Smooth muscle cell (in vitro differentiated cells): ENCODE results near the gene SLC2A6. TPM values are rescaled to one million over a fixed set of nuclear protein-coding genes. Genes with fewer than 3 reads are reported as not detected.

Experiments
- DNase-seq: peaks from one replicate; lab custom pipeline; 2025; ENCODE audit not compliant: unreplicated experiment; lab: John Stamatoyannopoulos, UW
- H2AFZ ChIP-seq: fragments of 200-600 bp; sonication (generic); 2 replicates; pipeline ENCODE4 v1.6.0; 2016; ENCODE audit warnings: antibody characterized with exemption, low read depth, mild to moderate bottlenecking
- H3F3A ChIP-seq: fragments of 200-600 bp; sonication (generic); 2 replicates; pipeline ENCODE4 v1.6.0; 2017; ENCODE audit warnings: antibody characterized with exemption, low read depth
- H3K27ac ChIP-seq: fragments of 200-600 bp; sonication (generic); 2 replicates; pipeline ENCODE4 v1.5.1; 2016; ENCODE audit warnings: low read depth, mild to moderate bottlenecking
- H3K27me3 ChIP-seq: fragments of 200-600 bp; sonication (generic); 2 replicates; pipeline ENCODE4 v1.6.1; 2016; ENCODE audit warnings: low read depth, mild to moderate bottlenecking
- H3K36me3 ChIP-seq: fragments of 200-600 bp; sonication (generic); 2 replicates; pipeline ENCODE4 v1.5.1; 2016; ENCODE audit warnings: low read depth
- H3K4me1 ChIP-seq: fragments of 200-600 bp; sonication (generic); 2 replicates; pipeline ENCODE4 v1.5.1; 2016; ENCODE audit warnings: low read depth
- H3K4me2 ChIP-seq: fragments of 200-600 bp; sonication (generic); 2 replicates; pipeline ENCODE4 v1.6.0; 2016; ENCODE audit warnings: mild to moderate bottlenecking
- H3K4me3 ChIP-seq: fragments of 200-600 bp; sonication (generic); 2 replicates; pipeline ENCODE4 v1.5.1; 2016; ENCODE audit warnings: mild to moderate bottlenecking
- H3K79me2 ChIP-seq: fragments of 200-600 bp; sonication (generic); 2 replicates; pipeline ENCODE4 v1.6.0; 2016; ENCODE audit warnings: low read depth, mild to moderate bottlenecking
- H3K9ac ChIP-seq: fragments of 200-600 bp; sonication (generic); 2 replicates; pipeline ENCODE4 v1.6.0; 2016; ENCODE audit warnings: low read depth
- H3K9me3 ChIP-seq: fragments of 200-600 bp; sonication (generic); replicated peaks from 2 replicates; pipeline ENCODE4 v1.5.1; 2016; ENCODE audit warnings: low read depth
- H4K20me1 ChIP-seq: fragments of 200-600 bp; sonication (generic); 2 replicates; pipeline ENCODE4 v1.6.0; 2016; ENCODE audit warnings: low read depth
- CTCF ChIP-seq: fragments of 200-600 bp; sonication (generic); IDR thresholded peaks from 2 replicates; pipeline ENCODE4 v1.5.1; 2017; ENCODE audit warnings: borderline replicate concordance, mild to moderate bottlenecking, antibody characterized with exemption; ENCODE audit not compliant: insufficient read depth, poor library complexity, severe bottlenecking
- WGBS: methylation state at CpG from one replicate; pipeline ENCODE4 v1.1.7; 2016; ENCODE audit warnings: low lambda C conversion rate; 5-methylcytosine and 5-hydroxymethylcytosine counted together
- polyA plus RNA-seq: library from polyadenylated mRNA; unstranded; fragments of >200 nt; fragmentation: Nextera tagmentation; extraction: Ambion mirVana; gene quantifications from 2 replicates; pipeline ENCODE4 v1.2.1, GENCODE V29; 2016
- total RNA-seq: library from RNA; depleted of rRNA; stranded (reverse); fragments of >200 nt; gene quantifications from 2 replicates; pipeline ENCODE4 v1.2.3, GENCODE V29; 2014

SLC2A6 gene
- total and polyA plus RNA-seq, 2 experiments from 2014 or later, result 13.8 to 21.0 TPM

- Histone ChIP-seq H3K4me1 (no peaks in the 10 kb centered on the region), H3K27me3 (no peaks in the 10 kb centered on the region)
- WGBS, result 80% methylated on average over 25 of the region's 25 CpGs
These were observed 6.8 kb upstream of the SLC2A6 start for GRCh38 chr9:133485531-133486260.

GRCh38 chr9:133484671-133485437 lies 6.0 kb upstream of the SLC2A6 start:
- Histone ChIP-seq H3F3A (no peaks in the 10 kb centered on the region), H3K4me2 (no peak overlapping the region), H3K27me3 (no peaks in the 10 kb centered on the region), H2AFZ (no peak overlapping the region), H3K9ac (no peak overlapping the region), H3K36me3 (no peaks in the 10 kb centered on the region), H3K9me3 (no peaks in the 10 kb centered on the region), H4K20me1 (no peaks in the 10 kb centered on the region), H3K4me3 (no peak overlapping the region), H3K79me2 (no peaks in the 10 kb centered on the region), H3K27ac (no peak overlapping the region), H3K4me1 (no peaks in the 10 kb centered on the region)
- no peak for DNase-seq
- TF ChIP-seq CTCF, result no peak
- WGBS, result 64% methylated on average over 20 of the region's 22 CpGs

More at GRCh38 chr9:133485531-133486260, 6.8 kb upstream of the SLC2A6 start:
- no peaks in the 10 kb centered on the region for H3K79me2 ChIP-seq
- no peak overlapping the region for H3K4me2 ChIP-seq
- no peaks in the 10 kb centered on the region for H4K20me1 ChIP-seq
- no peak for TF ChIP-seq CTCF
- H3K4me3 ChIP-seq, result no peak overlapping the region
- DNase-seq, result no peak
- H2AFZ ChIP-seq, result no peak overlapping the region
- no peaks in the 10 kb centered on the region for H3K9me3 ChIP-seq
- H3K27ac ChIP-seq, result no peak overlapping the region
- no peak overlapping the region for H3K9ac ChIP-seq
- H3K36me3 ChIP-seq, result no peaks in the 10 kb centered on the region
- H3F3A ChIP-seq, result no peaks in the 10 kb centered on the region

GRCh38 chr9:133483611-133484010 lies 4.7 kb upstream of the SLC2A6 start:
- TF ChIP-seq CTCF, result no peak
- Histone ChIP-seq H3K4me1 (peaks cover 2% of the 10 kb centered on the region), H2AFZ (no peak overlapping the region), H3K4me3 (no peak overlapping the region), H3K36me3 (no peaks in the 10 kb centered on the region), H4K20me1 (no peaks in the 10 kb centered on the region), H3K27me3 (no peaks in the 10 kb centered on the region), H3K9ac (no peak overlapping the region), H3K27ac (no peak overlapping the region), H3F3A (no peaks in the 10 kb centered on the region), H3K9me3 (no peaks in the 10 kb centered on the region), H3K4me2 (no peak overlapping the region), H3K79me2 (peaks cover 2% of the 10 kb centered on the region)
- DNase-seq, result no peak
- WGBS, result 92% methylated on average over 9 of the region's 9 CpGs
